Keratinocyte (primary cell): ENCODE measurements around the gene KCNK18.

Experiments
- EZH2 ChIP-seq: IDR thresholded peaks from one replicate; pipeline ENCODE4 v1.6.1; 2012; ENCODE audit warnings: inconsistent platforms, mild to moderate bottlenecking, low read length, moderate library complexity
- TF ChIP-seq, protein P1 (sequence below), 3 experiments: IDR thresholded peaks in 1 of 3; conservative IDR thresholded peaks in 1 of 3; optimal IDR thresholded peaks in 1 of 3; 2 replicates in 2 of 3; 3 replicates in 1 of 3; pipeline versions ENCODE3 to v1.5.1; 2011; ENCODE audit warnings: low read length in 3 of 3, mild to moderate bottlenecking in 3 of 3, moderate library complexity in 2 of 3, control low read depth in 1 of 3, inconsistent platforms in 1 of 3; ENCODE audit not compliant: insufficient read depth in 2 of 3; ENCODE audit errors: extremely low read depth in 1 of 3

DNA sequence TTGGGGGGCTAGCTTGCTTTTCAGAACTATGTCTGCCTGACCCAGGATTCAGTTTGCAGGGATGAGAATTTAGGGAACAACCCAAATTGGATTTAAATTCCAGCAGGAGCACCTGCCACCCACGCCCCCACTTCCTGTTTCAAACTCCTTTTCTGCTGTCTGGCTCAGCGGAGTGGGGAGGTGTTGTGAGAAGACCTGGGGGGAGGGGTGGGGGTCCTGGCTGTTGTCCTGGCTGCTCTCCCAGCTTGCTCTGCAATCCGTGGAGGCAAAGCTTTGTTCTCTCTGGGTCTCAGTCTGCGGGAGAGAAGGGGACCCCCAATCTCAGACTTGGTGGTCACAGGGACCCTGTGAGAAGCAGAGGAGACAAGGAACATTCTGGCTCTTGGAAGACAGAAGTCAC lies 799 bp downstream of the KCNK18 start:
- TF ChIP-seq, protein P1, sequence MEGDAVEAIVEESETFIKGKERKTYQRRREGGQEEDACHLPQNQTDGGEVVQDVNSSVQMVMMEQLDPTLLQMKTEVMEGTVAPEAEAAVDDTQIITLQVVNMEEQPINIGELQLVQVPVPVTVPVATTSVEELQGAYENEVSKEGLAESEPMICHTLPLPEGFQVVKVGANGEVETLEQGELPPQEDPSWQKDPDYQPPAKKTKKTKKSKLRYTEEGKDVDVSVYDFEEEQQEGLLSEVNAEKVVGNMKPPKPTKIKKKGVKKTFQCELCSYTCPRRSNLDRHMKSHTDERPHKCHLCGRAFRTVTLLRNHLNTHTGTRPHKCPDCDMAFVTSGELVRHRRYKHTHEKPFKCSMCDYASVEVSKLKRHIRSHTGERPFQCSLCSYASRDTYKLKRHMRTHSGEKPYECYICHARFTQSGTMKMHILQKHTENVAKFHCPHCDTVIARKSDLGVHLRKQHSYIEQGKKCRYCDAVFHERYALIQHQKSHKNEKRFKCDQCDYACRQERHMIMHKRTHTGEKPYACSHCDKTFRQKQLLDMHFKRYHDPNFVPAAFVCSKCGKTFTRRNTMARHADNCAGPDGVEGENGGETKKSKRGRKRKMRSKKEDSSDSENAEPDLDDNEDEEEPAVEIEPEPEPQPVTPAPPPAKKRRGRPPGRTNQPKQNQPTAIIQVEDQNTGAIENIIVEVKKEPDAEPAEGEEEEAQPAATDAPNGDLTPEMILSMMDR (optimal IDR thresholded peaks at IDR 0.05 in 1 of 3, IDR thresholded peaks at IDR 0.05 in 1 of 3, conservative IDR thresholded peaks at IDR 0.05 in 1 of 3; ENCODE audit: extremely low read depth in 1 of 3, insufficient read depth in 2 of 3, low read length in 3 of 3), result no peak
- TF ChIP-seq EZH2, result no peak
